ENCODE measurements around the gene CTSZ.

The CTSZ gene

GRCh38 chr20:58981628-58982364, 25.3 kb downstream of the CTSZ start:
- Histone ChIP-seq H3K27me3 (ENCODE audit: low read depth, low read length) (no peaks in the 10 kb centered on the region), H3K4me3 (ENCODE audit: low read length) (peak overlapping the region; percentile 82), H3K4me2 (ENCODE audit: low read length) (peak overlapping the region; percentile 72), H2AFZ (ENCODE audit: low read depth, low read length) (no peak overlapping the region), H3K36me3 (replicated peaks; ENCODE audit: low read depth, low read length) (peaks cover 20% of the 10 kb centered on the region), H4K20me1 (ENCODE audit: insufficient read depth, low read length) (peaks cover 41% of the 10 kb centered on the region), H3K27ac (ENCODE audit: low read length) (peak overlapping the region; percentile 55), H3K9ac (ENCODE audit: low read length) (peak overlapping the region; percentile 87), H3K4me1 (ENCODE audit: low read length) (peaks cover 48% of the 10 kb centered on the region), H3K79me2 (ENCODE audit: low read length) (peaks cover 57% of the 10 kb centered on the region), H3K9me3 (ENCODE audit: insufficient read depth, low read length) (no peaks in the 10 kb centered on the region)
- TF ChIP-seq EZH2phosphoT487 (IDR thresholded peaks at IDR 0.05; ENCODE audit: low read depth): no peak
- TF ChIP-seq CTCF (IDR thresholded peaks at IDR 0.05; ENCODE audit: low read depth, low read length): no peak

GRCh38 chr20:58980711-58981627, 26.1 kb downstream of the CTSZ start, which contains the start of gene NELFCD:
TSS of gene NELFCD (plus strand) at chr20:58981256. CDS start at chr20:58981310, 54 bp downstream.
- TF ChIP-seq EZH2phosphoT487 (IDR thresholded peaks at IDR 0.05; ENCODE audit: low read depth) (no peak), CTCF (IDR thresholded peaks at IDR 0.05; ENCODE audit: low read depth, low read length) (no peak)
- peaks cover 49% of the 10 kb centered on the region for H3K79me2 ChIP-seq (ENCODE audit: low read length)
- peaks cover 22% of the 10 kb centered on the region for H3K36me3 ChIP-seq (replicated peaks; ENCODE audit: low read depth, low read length)
- H3K9ac ChIP-seq (ENCODE audit: low read length): peak within 1 kb of the TSS; percentile 87
- peak within 1 kb of the TSS; percentile 82 for H3K4me3 ChIP-seq (ENCODE audit: low read length)
- no peaks in the 10 kb centered on the region for H3K27me3 ChIP-seq (ENCODE audit: low read depth, low read length)
- H3K27ac ChIP-seq (ENCODE audit: low read length): peak within 1 kb of the TSS; percentile 55
- peak within 1 kb of the TSS; percentile 10; the same call in 1 of the 2 replicates for H2AFZ ChIP-seq (ENCODE audit: low read depth, low read length)
- H3K9me3 ChIP-seq (ENCODE audit: insufficient read depth, low read length): peaks cover 6% of the 10 kb centered on the region
- H3K4me1 ChIP-seq (ENCODE audit: low read length): peaks cover 56% of the 10 kb centered on the region
- H3K4me2 ChIP-seq (ENCODE audit: low read length): peak within 1 kb of the TSS; percentile 72
- H4K20me1 ChIP-seq (ENCODE audit: insufficient read depth, low read length): peaks cover 34% of the 10 kb centered on the region

GRCh38 chr20:58978351-58979190, 28.5 kb downstream of the CTSZ start:
- Histone ChIP-seq H2AFZ (ENCODE audit: low read depth, low read length) (peak overlapping the region; percentile 71), H3K27ac (ENCODE audit: low read length) (peak overlapping the region; percentile 75), H3K79me2 (ENCODE audit: low read length) (peaks cover 25% of the 10 kb centered on the region), H3K27me3 (ENCODE audit: low read depth, low read length) (no peaks in the 10 kb centered on the region), H3K4me3 (ENCODE audit: low read length) (peak overlapping the region; percentile 42), H3K9me3 (ENCODE audit: insufficient read depth, low read length) (peaks cover 14% of the 10 kb centered on the region), H3K4me1 (ENCODE audit: low read length) (peaks cover 54% of the 10 kb centered on the region), H3K36me3 (replicated peaks; ENCODE audit: low read depth, low read length) (peaks cover 19% of the 10 kb centered on the region), H3K9ac (ENCODE audit: low read length) (peak overlapping the region; percentile 53), H3K4me2 (ENCODE audit: low read length) (peak overlapping the region; percentile 66), H4K20me1 (ENCODE audit: insufficient read depth, low read length) (peaks cover 10% of the 10 kb centered on the region)
- TF ChIP-seq EZH2phosphoT487 (IDR thresholded peaks at IDR 0.05; ENCODE audit: low read depth) (no peak), CTCF (IDR thresholded peaks at IDR 0.05; ENCODE audit: low read depth, low read length) (no peak)

All from OCI-LY3 (cell line).